Panc1 (cell line): ENCODE results near the gene CCSER2.

Experiments
- TCF7L2 ChIP-seq: IDR thresholded peaks from 2 replicates; pipeline ENCODE4 v1.6.1; 2011; ENCODE audit warnings: mild to moderate bottlenecking, low read depth, low read length, inconsistent platforms
- TF ChIP-seq, protein P1 (sequence below): fragments of 450-650 bp; IDR thresholded peaks from 2 replicates; pipeline ENCODE4 v1.5.1; 2017; ENCODE audit warnings: mild to moderate bottlenecking
- TF ChIP-seq, protein P2 (sequence below), 2 experiments: IDR thresholded peaks; 2 replicates each; pipeline ENCODE4 v1.6.1; 2011 to 2012; ENCODE audit warnings: low read depth in 2 of 2, control low read depth in 1 of 2, low read length in 1 of 2, mild to moderate bottlenecking in 1 of 2, moderate library complexity in 1 of 2; ENCODE audit not compliant: insufficient read depth in 1 of 2

DNA sequence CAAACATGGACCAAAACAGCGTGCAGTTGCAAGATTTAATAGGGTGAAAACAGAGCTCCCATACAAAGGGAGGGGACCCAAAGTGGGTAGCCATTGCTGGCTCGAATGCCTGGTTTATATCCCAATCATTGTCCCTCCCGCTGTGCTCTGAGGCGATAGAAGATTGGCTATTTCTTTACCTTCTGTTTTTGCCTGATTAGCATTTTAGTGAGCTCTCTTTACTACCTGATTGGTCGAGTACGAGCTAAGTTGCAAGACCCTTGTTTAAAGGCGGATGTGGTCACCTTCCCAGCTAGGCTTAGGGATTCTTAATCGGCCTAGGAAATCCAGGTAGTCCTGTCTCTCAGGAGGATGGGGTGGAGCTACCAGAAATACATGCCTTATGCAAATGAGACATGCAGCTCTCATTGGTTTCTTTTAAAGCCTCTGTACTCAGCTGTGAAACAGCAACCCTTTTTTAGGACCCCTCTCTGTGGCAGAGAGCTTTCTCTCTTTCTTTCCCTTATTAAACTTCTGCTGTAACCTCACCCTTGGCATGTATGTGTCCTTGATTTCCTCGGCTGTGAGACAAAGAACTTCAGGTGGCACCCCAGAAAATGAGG is 202.4 kb downstream of the CCSER2 start:
- TF ChIP-seq, protein P1, sequence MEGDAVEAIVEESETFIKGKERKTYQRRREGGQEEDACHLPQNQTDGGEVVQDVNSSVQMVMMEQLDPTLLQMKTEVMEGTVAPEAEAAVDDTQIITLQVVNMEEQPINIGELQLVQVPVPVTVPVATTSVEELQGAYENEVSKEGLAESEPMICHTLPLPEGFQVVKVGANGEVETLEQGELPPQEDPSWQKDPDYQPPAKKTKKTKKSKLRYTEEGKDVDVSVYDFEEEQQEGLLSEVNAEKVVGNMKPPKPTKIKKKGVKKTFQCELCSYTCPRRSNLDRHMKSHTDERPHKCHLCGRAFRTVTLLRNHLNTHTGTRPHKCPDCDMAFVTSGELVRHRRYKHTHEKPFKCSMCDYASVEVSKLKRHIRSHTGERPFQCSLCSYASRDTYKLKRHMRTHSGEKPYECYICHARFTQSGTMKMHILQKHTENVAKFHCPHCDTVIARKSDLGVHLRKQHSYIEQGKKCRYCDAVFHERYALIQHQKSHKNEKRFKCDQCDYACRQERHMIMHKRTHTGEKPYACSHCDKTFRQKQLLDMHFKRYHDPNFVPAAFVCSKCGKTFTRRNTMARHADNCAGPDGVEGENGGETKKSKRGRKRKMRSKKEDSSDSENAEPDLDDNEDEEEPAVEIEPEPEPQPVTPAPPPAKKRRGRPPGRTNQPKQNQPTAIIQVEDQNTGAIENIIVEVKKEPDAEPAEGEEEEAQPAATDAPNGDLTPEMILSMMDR = no peak
- TF ChIP-seq, protein P2, sequence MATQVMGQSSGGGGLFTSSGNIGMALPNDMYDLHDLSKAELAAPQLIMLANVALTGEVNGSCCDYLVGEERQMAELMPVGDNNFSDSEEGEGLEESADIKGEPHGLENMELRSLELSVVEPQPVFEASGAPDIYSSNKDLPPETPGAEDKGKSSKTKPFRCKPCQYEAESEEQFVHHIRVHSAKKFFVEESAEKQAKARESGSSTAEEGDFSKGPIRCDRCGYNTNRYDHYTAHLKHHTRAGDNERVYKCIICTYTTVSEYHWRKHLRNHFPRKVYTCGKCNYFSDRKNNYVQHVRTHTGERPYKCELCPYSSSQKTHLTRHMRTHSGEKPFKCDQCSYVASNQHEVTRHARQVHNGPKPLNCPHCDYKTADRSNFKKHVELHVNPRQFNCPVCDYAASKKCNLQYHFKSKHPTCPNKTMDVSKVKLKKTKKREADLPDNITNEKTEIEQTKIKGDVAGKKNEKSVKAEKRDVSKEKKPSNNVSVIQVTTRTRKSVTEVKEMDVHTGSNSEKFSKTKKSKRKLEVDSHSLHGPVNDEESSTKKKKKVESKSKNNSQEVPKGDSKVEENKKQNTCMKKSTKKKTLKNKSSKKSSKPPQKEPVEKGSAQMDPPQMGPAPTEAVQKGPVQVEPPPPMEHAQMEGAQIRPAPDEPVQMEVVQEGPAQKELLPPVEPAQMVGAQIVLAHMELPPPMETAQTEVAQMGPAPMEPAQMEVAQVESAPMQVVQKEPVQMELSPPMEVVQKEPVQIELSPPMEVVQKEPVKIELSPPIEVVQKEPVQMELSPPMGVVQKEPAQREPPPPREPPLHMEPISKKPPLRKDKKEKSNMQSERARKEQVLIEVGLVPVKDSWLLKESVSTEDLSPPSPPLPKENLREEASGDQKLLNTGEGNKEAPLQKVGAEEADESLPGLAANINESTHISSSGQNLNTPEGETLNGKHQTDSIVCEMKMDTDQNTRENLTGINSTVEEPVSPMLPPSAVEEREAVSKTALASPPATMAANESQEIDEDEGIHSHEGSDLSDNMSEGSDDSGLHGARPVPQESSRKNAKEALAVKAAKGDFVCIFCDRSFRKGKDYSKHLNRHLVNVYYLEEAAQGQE (IDR thresholded peaks at IDR 0.05; ENCODE audit: insufficient read depth in 1 of 2, low read depth in 2 of 2, low read length in 1 of 2) = no peak
- no peak for TF ChIP-seq TCF7L2
